Hippocampal formation (tissue), 2 donors: ENCODE results near the gene AFDN.

Source experiments
- DNase-seq, 2 donors: peaks; one replicate each; lab custom pipeline; 2025; lab: John Stamatoyannopoulos, UW

AFDN gene

DNA sequence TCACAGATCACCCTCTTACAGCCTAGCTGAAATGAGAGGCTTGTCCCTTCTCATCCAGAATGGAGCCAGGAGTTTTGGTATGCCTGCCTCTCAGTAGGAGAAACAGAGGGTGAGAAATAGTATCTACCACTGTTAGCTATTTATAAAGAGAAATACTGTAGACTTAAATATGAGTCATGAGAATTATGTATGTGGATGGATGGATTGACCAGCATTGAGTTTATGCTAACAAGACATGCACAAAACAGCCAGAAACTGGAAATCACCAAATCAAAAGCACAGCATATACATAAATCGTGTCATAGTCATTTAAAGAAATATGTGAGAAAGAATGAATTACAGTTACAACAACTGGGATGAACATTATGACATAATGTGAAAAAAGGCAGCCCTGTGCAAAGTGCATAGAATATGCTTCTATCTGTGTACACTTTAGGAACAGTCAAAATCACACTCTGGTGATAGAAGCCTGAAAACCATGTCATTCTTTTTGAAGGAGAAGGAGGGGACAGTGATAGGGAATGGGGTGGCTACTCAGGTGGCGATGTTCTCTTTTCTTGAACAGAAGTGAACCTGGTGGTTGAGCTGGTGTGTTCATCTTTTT, 90.9 kb downstream of the AFDN start:
- no peak for DNase-seq

DNA sequence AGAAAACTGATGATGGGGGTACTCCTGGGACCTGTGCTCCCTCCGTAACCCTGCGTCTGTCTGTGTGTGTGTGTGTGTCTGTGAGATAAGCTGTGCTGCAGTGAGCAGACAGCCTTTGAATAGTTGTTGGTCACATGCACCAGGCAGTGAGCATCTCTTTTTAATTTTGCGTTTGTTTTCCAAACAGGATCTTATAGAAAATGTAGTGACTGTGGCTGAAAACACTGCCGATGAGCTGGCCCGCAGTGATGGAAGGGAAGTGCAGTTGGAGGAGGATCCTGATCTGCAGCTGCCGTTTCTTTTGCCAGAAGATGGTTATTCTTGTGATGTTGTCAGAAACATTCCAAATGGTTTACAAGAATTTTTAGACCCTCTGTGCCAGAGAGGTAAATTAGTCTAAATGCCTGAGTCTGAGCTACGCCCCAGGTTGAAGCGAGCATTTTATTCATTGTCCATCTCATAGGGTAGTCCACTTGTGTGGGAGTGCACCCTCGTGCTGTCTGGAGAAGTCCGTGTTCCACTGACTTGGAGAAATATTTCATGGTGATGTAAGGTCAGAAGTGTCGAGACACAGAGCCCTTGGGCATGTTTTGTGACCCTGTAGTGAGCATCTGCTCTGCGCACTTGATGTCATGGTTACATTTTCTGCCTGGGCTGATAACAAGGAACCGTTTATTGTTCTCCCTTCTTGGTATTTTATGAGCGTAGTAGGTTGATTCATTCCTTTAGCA, 92.0 kb downstream of the AFDN start:
- DNase-seq = no peak

GRCh38 chr6:167919349-167919748, 92.6 kb downstream of the AFDN start:
- DNase-seq = no peak

GRCh38 chr6:167920165-167920564, 93.5 kb downstream of the AFDN start:
- DNase-seq = no peak

DNA sequence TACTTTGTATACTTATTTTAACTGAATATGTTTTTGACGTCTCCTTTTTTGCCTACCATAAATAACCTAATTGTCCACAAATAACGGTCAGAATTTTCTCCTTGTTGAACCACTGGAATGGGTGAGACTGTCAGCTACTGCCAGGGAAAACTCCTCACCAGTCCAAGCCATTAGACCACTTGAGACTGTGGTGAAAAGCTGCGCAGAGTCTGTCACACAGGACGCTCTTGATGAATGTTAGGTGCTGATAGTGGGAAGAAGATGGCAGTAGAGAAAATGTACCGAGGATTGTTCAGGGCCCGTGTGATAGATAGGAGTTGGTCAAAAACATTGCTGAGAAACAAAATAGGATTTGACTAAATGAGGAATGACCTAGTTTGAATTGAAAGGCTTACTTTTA, 95.1 kb downstream of the AFDN start:
- DNase-seq = no peak

DNA sequence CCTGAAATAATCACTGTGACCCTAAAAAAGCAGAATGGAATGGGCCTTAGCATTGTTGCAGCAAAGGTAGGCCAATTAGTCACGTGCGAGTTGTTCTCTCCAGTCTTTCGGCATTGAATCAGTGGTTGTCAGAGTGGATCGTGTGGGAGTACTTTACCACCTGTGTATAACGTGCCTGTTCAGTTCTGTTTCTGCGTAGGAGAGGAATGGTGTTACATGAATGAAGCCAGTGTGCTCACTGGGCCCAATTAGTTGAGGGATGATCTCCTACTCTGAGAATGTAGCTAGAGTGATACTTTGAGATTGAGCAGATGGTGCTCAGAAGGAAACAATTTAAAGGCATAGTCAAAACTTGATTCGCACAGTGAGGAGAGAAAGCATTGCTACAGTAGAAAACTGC, 98.3 kb downstream of the AFDN start:
- DNase-seq = peak in 1 of 2 donors; percentile 15

GRCh38 chr6:167927246-167927645, 100.5 kb downstream of the AFDN start:
- no peak for DNase-seq

DNA sequence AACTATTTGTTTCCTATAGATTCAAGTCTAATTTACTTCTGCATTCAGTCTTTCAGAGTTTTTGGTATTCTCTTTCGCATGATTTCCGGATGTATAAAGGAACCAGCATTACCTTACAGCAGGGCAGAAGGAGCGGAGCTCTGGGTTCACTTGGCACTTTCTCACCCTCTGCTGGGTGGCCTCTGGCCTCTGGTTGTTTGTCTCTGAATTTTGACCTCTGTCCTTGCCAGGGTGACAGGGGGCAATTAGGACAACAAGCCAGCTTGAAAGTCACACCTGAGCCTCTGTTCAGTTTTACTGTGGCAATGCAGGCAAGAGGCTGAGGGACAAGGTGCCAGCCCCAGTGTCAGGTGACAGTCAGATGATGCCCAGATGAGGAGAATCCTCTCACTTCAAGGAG, 101.4 kb downstream of the AFDN start:
- no peak for DNase-seq

GRCh38 chr6:167930295-167930694, 103.6 kb downstream of the AFDN start:
- DNase-seq = no peak

DNA sequence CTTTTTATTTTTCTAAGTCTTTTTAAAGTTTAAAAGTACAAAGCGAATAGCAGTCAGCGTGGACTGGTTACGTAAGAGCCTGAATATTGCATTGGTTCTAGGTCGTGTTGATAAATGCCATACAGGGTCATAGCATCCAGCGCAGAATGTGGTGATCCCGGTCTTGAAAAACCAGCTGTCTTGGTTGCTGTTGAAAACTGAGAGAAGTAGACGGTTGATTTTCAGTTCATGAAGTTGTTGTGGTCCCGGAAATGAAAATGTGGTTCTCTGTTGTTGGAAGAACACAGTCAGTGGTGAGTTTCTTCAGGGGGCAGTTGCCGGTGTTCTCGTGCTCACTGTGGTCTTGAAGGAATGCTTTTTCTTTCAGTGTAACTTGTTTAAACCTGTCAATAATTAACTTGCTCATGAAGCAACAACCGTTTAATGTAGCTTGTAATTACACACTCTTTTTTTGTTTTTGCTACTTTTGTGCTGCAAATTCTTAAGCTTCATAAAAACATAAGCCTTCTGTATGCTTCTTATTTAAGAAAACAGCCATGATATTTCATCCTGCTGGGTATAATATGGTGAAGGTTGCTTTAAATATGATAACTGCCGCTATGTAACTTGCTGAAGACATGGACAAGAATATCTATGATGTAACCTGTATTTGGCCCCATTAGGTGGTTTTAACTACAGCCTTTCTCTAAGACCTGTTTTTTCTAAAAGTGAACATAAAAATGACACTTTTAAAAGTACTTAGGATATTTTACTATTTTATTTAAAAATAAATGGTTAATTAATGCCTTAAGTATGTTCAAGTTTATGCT, 106.0 kb downstream of the AFDN start:
- no peak for DNase-seq

- DNase-seq = no peak
These were observed 106.6 kb downstream of the AFDN start for GRCh38 chr6:167933290-167933689.

DNA sequence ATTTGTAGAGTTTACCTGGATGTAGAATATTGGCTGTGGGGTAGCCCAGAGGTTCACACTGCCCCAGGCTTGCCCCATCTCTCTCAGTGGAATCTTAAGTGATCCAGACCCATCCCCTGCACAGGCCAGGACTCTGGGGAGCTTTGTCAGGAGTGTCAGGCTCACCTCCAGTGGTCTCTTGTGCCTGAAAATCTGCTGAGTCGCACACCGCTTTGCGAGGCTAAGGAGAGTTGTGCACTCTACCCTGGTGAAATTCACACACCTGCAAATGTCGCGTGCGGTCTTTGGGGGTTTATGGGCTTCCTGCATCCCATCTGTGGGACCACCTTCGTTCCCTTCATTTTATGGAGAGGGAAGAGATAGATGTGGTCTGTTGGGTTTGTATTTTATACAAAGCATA, 107.1 kb downstream of the AFDN start:
- no peak for DNase-seq

DNA sequence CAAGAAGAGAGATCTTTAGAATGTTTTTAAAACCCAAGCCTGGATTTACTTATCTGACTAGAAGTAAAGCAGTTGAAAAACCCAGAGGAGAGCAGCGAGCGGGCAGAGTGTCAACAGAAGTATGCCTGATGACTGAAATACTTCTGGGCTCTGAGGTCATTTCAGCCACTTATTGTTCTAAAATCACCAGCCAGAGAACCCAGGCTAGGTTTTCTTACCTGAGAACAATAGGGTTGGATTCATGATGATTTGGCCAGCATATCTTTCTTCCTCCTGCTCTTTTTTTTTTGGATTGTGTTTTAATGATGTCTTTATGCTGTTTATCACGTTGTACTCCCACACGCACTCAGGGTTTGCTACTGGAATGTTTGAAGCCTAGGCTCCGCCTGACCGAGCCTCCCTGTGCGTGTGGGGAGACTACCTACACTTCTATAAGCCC, 107.7 kb downstream of the AFDN start:
- DNase-seq = no peak

DNA sequence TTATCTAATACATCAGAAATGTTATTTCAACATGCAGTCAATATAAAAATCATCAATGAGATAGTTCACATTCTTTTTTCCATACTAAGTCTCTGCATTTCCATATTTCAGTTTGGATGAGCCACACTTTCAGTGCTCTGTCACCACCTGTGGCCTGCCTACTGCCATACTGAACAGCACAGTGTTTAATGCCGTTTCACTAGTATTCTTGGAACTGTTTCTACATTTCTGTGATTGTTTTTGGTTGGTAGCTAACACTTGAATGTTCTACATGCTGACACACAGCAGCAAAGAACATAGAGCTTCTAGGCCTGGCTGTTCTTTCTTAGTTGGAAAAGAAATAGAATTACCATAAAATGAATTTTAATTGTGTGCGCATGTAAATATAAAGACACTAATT, 109.3 kb downstream of the AFDN start:
- DNase-seq = no peak

DNA sequence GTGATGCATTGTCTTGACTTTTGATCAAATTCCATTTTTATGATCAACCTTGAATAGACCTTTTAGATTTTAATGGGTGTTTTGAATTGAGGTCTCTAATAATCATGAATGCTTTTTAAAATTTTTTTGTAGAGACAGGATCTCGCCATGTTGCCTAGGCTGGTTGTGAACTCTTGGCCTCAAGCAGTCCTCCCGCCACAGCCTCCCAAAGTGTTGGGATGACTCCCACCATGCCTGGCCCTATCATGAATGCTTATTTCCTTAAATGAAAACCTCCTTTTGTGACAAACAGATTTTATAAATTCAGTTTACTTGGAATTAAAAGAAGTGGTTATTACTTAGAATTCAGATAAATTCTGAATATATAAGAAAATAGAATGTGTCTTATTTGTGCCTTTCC, 110.6 kb downstream of the AFDN start:
- no peak for DNase-seq

DNA sequence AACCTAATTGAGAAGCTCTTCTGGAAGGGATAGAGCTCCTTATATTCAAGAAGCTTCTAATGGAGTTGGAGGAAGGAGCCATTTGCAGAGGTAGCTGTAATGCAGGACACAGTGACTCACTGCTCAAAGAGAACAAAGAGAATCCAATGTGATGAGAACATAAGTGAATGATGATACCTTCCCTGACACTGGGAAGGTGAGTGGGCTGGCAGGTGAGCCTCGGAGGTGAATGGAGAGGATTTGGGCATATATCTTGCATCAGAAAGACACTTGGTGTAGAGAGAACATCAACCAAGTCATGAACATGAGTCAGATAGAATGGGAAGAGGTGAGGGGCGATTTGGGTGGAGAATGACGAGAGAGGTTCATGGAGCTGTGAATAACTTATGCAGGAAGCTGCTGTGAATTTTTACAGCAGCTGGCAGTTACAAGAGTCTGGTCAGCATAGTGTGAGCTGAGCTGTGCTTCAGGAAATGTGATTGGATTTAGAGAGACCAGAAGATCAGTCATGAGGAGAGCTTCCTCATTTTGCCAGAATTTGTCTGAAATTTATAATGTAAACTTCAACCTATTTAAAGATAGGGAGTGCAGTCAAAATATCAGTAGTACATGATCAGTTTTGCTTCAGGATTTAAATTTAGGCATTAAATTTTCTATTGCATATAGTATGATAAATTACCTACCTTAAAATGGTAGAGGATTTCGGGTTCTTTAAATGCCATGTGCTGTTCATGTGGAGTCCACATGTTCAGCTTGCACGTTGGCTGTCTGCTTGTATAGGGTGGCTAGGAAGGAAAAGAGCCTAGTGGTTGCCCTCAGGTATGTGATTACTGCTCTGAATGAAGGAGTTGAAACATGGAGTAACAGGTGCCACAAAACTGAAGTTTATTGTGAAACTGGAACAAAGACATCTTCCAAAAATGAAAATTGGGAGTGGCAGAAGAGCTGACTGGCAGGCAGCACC, 111.5 kb downstream of the AFDN start:
- DNase-seq = no peak

GRCh38 chr6:167941822-167942221, 115.1 kb downstream of the AFDN start:
- no peak for DNase-seq

GRCh38 chr6:167944130-167944529, 117.4 kb downstream of the AFDN start:
- no peak for DNase-seq

GRCh38 chr6:167946007-167946406, 119.3 kb downstream of the AFDN start:
- no peak for DNase-seq

GRCh38 chr6:167946604-167947003, 119.9 kb downstream of the AFDN start:
- DNase-seq = no peak

DNA sequence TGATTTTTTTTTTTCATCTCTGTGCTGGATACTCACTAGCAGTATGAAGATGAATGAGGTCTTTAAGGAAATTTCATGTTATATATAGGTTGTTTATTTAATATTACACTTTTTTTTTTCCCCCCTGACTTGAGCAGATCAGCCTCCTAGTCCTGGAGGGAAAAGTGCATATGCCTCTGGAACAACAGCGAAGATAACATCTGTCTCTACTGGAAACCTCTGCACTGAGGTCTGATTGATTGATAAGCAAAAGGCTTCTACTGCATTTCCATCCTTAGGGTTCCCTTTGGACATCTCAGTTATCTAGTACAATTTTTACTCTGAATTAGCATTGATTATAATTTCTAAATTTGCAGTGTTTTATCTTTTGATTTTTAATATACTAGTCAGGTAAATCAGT, 121.0 kb downstream of the AFDN start:
- no peak for DNase-seq

DNA sequence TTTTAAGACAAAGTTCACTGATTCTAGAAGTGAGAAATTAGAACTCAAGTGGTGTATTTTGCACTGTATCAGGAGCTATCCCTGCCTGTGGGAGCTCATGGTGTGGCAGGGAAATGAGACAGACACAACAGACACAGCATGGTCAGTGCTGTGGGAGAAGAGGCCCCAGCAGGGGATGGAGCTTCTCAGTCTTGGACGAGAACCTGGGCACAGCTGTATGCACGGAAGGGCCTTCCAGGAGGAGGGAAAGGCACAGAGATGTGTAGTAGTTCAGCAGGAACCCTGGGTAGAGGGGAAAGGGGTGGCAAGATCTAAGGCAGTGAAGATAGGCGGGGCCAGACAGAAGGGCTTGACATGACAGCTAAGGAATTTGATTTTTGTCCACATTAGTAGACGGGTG, 122.0 kb downstream of the AFDN start:
- DNase-seq = no peak
